ENCODE data around the gene CDC42EP4. TPM values are rescaled to one million over a fixed set of nuclear protein-coding genes. Genes with fewer than 3 reads are reported as not detected.

The CDC42EP4 gene
- total and polyA plus RNA-seq, 2 experiments from 2014 or later: 4.4 to 19.9 TPM

- Mint-ChIP-seq H3K27me3 (ENCODE audit: insufficient read depth, low read depth, poor library complexity) (peaks cover 1% of the 10 kb centered on the region), H3K36me3 (ENCODE audit: low read depth) (no peaks in the 10 kb centered on the region), H3K27ac (peak overlapping the region; percentile 2; the same call in 1 of the 2 replicates), H3K9me3 (no peaks in the 10 kb centered on the region), H3K4me1 (peaks cover 28% of the 10 kb centered on the region), H3K4me3 (no peak overlapping the region)
- Histone ChIP-seq H3K36me3 (ENCODE audit: insufficient read depth) (no peaks in the 10 kb centered on the region), H3K27ac (ENCODE audit: low read depth) (no peak overlapping the region), H3K4me2 (no peak overlapping the region), H3K4me1 (ENCODE audit: insufficient read depth) (peaks cover 6% of the 10 kb centered on the region), H3K27me3 (ENCODE audit: insufficient read depth) (no peaks in the 10 kb centered on the region), H4K20me1 (replicated peaks; ENCODE audit: insufficient read depth) (no peaks in the 10 kb centered on the region), H3F3A (replicated peaks; ENCODE audit: low read depth) (0 out of 2 replicates have a peak, but pooled peaks cover 4% of the 10 kb centered on the region), H3K79me2 (replicated peaks; ENCODE audit: insufficient read depth) (no peaks in the 10 kb centered on the region), H3K9me2 (ENCODE audit: insufficient read depth) (no peaks in the 10 kb centered on the region), H2AFZ (no peak overlapping the region), H3K4me3 (no peak overlapping the region)
- DNase-seq (ENCODE audit: low spot score) (no peak), ATAC-seq (no peak)
- no peak for TF ChIP-seq ZNF331 (CRISPR knock-in tag; IDR thresholded peaks at IDR 0.05; ENCODE audit: low read depth)
- no peak for TF ChIP-seq JUNB (IDR thresholded peaks at IDR 0.05; ENCODE audit: unreplicated experiment)
- TF ChIP-seq EZH2 (IDR thresholded peaks at IDR 0.05; ENCODE audit: low read depth, unreplicated experiment): no peak
- TF ChIP-seq STAT1 (IDR thresholded peaks at IDR 0.05; ENCODE audit: unreplicated experiment): no peak
- TF ChIP-seq ZNF462 (CRISPR knock-in tag; IDR thresholded peaks at IDR 0.05): no peak
- TF ChIP-seq, protein P1, sequence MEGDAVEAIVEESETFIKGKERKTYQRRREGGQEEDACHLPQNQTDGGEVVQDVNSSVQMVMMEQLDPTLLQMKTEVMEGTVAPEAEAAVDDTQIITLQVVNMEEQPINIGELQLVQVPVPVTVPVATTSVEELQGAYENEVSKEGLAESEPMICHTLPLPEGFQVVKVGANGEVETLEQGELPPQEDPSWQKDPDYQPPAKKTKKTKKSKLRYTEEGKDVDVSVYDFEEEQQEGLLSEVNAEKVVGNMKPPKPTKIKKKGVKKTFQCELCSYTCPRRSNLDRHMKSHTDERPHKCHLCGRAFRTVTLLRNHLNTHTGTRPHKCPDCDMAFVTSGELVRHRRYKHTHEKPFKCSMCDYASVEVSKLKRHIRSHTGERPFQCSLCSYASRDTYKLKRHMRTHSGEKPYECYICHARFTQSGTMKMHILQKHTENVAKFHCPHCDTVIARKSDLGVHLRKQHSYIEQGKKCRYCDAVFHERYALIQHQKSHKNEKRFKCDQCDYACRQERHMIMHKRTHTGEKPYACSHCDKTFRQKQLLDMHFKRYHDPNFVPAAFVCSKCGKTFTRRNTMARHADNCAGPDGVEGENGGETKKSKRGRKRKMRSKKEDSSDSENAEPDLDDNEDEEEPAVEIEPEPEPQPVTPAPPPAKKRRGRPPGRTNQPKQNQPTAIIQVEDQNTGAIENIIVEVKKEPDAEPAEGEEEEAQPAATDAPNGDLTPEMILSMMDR (conservative IDR thresholded peaks at IDR 0.05; ENCODE audit: low read depth in 2 of 2): no peak
- TF ChIP-seq ZNF114 (CRISPR knock-in tag; IDR thresholded peaks at IDR 0.05): no peak
- no peak for TF ChIP-seq NANOG (IDR thresholded peaks at IDR 0.05; ENCODE audit: borderline replicate concordance)
- no peak for TF ChIP-seq POLR2AphosphoS5 (IDR thresholded peaks at IDR 0.05; ENCODE audit: low read depth)
- no peak for TF ChIP-seq CREB1 (CRISPR knock-in tag; IDR thresholded peaks at IDR 0.05; ENCODE audit: low read depth)
- no peak for TF ChIP-seq REST (IDR thresholded peaks at IDR 0.05; ENCODE audit: unreplicated experiment)
- TF ChIP-seq ETS1 (IDR thresholded peaks at IDR 0.05): no peak
- TF ChIP-seq EZH2phosphoT487 (IDR thresholded peaks at IDR 0.05; ENCODE audit: unreplicated experiment): no peak
Measured at GRCh38 chr17:73336408-73337329, 24.9 kb upstream of the CDC42EP4 start.
